Chondrocyte (in vitro differentiated cells): Measurements from ENCODE around the gene CCN6. TPM values are rescaled to one million over a fixed set of nuclear protein-coding genes. Genes with fewer than 3 reads are reported as not detected.

Experiments used
- DNase-seq: peaks from one replicate; pipeline ENCODE4 v3.0.0; 2021; ENCODE audit warnings: mixed read lengths, low spot score
- H3K27ac Mint-ChIP-seq: one replicate; pipeline ENCODE4 v1.8.0; 2021; ENCODE audit warnings: mild to moderate bottlenecking, moderate library complexity, mixed read lengths; ENCODE audit not compliant: unreplicated experiment
- H3K27me3 Mint-ChIP-seq: 2 replicates; pipeline ENCODE4 v1.8.0; 2021; ENCODE audit warnings: low read depth, mixed read lengths
- H3K36me3 Mint-ChIP-seq: 2 replicates; pipeline ENCODE4 v1.8.0; 2021; ENCODE audit warnings: low read depth, mixed read lengths
- H3K4me1 Mint-ChIP-seq: 2 replicates; pipeline ENCODE4 v1.8.0; 2021; ENCODE audit warnings: low read depth, mild to moderate bottlenecking, mixed read lengths
- H3K4me3 Mint-ChIP-seq: one replicate; pipeline ENCODE4 v1.8.0; 2021; ENCODE audit warnings: mild to moderate bottlenecking, moderate library complexity, mixed read lengths; ENCODE audit not compliant: unreplicated experiment
- H3K9me3 Mint-ChIP-seq: 2 replicates; pipeline ENCODE4 v1.8.0; 2021; ENCODE audit warnings: low read depth, mixed read lengths
- total RNA-seq: library from RNA; stranded (reverse); gene quantifications from 3 replicates; pipeline ENCODE4 v1.2.1, GENCODE V29; 2021
- TF ChIP-seq, protein P1 (sequence below): fragments of 200-600 bp; sonication (generic); IDR thresholded peaks from 2 replicates; pipeline ENCODE4 v1.5.0; 2021; ENCODE audit warnings: antibody characterized with exemption, mild to moderate bottlenecking, moderate library complexity

CCN6 gene
- total RNA-seq, 1 donor from 2014 or later = not detected

GRCh38 chr6:112033791-112034615, 19.9 kb upstream of the CCN6 start:
- Mint-ChIP-seq H3K4me1 (peaks cover 26% of the 10 kb centered on the region), H3K27me3 (no peaks in the 10 kb centered on the region), H3K27ac (peak overlapping the region; percentile 27), H3K36me3 (no peaks in the 10 kb centered on the region), H3K9me3 (no peaks in the 10 kb centered on the region), H3K4me3 (no peak overlapping the region)
- DNase-seq = no peak
- TF ChIP-seq, protein P1, sequence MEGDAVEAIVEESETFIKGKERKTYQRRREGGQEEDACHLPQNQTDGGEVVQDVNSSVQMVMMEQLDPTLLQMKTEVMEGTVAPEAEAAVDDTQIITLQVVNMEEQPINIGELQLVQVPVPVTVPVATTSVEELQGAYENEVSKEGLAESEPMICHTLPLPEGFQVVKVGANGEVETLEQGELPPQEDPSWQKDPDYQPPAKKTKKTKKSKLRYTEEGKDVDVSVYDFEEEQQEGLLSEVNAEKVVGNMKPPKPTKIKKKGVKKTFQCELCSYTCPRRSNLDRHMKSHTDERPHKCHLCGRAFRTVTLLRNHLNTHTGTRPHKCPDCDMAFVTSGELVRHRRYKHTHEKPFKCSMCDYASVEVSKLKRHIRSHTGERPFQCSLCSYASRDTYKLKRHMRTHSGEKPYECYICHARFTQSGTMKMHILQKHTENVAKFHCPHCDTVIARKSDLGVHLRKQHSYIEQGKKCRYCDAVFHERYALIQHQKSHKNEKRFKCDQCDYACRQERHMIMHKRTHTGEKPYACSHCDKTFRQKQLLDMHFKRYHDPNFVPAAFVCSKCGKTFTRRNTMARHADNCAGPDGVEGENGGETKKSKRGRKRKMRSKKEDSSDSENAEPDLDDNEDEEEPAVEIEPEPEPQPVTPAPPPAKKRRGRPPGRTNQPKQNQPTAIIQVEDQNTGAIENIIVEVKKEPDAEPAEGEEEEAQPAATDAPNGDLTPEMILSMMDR = no peak

DNA sequence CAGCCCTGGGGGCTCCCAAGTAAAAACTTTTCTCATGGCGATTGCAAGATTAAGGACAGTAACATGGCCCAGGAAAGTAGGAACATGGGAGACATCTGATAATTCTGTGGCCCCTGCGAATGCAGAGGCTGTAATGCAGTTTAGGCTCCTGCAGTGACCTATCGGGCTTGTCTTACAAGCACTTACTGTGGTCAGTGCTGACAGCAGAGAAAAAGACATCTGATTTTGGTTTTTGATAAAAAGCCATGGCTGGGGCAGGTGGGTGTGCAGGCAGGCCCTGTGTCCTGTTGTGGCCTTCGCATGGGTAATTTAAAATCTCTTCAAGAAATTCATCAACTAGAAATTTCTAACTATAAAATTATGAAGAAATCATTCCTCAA, 19.3 kb upstream of the CCN6 start:
- no peak overlapping the region for H3K27ac Mint-ChIP-seq
- TF ChIP-seq, protein P1 = no peak
- peaks cover 26% of the 10 kb centered on the region for H3K4me1 Mint-ChIP-seq
- DNase-seq = no peak
- H3K27me3 Mint-ChIP-seq = no peaks in the 10 kb centered on the region
- no peak overlapping the region for H3K4me3 Mint-ChIP-seq
- no peaks in the 10 kb centered on the region for H3K9me3 Mint-ChIP-seq
- no peaks in the 10 kb centered on the region for H3K36me3 Mint-ChIP-seq

DNA sequence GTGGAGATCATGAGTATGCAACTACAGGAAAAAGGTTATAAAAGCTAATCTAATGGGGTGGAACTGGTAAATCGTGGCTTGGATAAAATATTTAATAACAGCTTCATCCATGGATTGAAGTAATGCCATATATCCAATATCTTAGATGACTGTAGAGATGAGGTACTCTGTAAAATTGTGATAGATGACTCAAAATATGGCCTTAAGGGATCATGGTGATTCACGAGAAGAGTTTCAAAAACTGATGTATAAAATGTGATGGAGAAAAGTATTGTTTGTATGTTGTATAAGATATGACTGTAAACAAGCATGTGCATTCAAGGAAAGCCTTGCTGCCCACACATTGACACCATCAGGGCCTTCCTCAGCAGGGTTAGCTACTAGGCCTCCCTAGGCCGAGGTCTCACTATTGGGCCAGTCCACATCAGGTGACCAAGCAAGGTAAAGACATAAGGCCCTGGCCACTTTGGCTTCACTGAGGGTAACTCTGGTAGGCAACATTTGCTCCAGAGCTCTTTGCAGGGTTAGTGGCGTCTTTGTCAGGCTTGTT, 17.7 kb upstream of the CCN6 start:
- Mint-ChIP-seq H3K27ac (no peak overlapping the region), H3K4me3 (no peak overlapping the region), H3K36me3 (no peaks in the 10 kb centered on the region), H3K4me1 (peaks cover 26% of the 10 kb centered on the region), H3K9me3 (no peaks in the 10 kb centered on the region), H3K27me3 (no peaks in the 10 kb centered on the region)
- TF ChIP-seq, protein P1 = no peak
- DNase-seq = no peak

DNA sequence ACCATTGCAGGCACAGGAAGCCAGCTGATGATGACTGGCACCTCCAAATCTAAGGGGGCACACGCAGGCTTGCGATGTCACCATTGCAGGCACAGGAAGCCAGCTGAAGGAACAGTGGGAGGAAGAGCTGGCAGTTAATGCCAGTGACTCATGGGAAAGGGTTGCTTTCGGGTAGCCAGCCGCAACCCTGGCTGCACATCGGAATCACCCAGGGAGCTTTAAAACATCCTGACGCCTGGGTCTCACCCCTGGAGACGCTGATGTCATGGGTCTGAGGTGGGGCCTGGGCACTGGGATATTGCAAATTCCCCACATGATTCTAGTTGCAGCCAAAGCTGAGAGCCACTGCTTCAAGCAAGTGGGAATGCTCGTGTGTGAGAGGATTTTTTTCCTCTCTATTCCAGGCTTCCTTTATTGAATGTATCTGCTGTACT, 16.1 kb upstream of the CCN6 start:
- H3K27ac Mint-ChIP-seq = peak overlapping the region; percentile 92
- peaks cover 40% of the 10 kb centered on the region for H3K4me1 Mint-ChIP-seq
- H3K9me3 Mint-ChIP-seq = no peaks in the 10 kb centered on the region
- no peaks in the 10 kb centered on the region for H3K36me3 Mint-ChIP-seq
- no peak overlapping the region for H3K4me3 Mint-ChIP-seq
- no peak for DNase-seq
- TF ChIP-seq, protein P1 = no peak
- no peaks in the 10 kb centered on the region for H3K27me3 Mint-ChIP-seq

DNA sequence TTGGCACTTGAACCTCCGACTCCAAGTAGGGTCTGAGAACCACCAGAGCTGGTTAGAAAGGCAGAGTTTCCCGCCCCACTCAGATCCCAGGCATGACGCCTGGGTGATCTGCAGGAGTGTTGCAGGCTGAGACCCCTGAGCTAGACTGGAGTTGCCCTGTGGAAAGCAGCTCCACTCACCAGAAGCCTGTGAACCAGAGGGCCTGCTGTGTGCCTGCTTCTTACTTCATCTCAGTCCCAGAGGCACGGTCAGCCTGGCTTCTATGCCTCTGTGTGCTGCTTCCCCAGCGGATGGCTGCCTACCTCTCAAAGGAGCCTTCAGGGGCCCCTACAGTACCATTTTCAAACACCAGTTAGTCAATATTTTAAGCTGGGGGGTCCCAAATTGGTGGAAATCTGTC, 15.6 kb upstream of the CCN6 start:
- H3K27ac Mint-ChIP-seq = peak overlapping the region; percentile 92
- H3K36me3 Mint-ChIP-seq = no peaks in the 10 kb centered on the region
- no peak for DNase-seq
- no peaks in the 10 kb centered on the region for H3K27me3 Mint-ChIP-seq
- H3K4me1 Mint-ChIP-seq = peaks cover 41% of the 10 kb centered on the region
- TF ChIP-seq, protein P1 = no peak
- H3K9me3 Mint-ChIP-seq = no peaks in the 10 kb centered on the region
- no peak overlapping the region for H3K4me3 Mint-ChIP-seq
